GM23338 (cell line): Measurements from ENCODE around the gene GLCE.

ENCODE experiments used
- CTCF ChIP-seq, 2 experiments: fragments of 200-600 bp in 1 of 2; sonication (generic) in 1 of 2; conservative IDR thresholded peaks; 2 replicates each; pipeline versions ENCODE4 v1.5.1 to v1.6.1; 2016 to 2017; ENCODE audit warnings: antibody characterized with exemption in 2 of 2, low read depth in 2 of 2, mild to moderate bottlenecking in 2 of 2, moderate library complexity in 1 of 2
- ETS1 ChIP-seq: IDR thresholded peaks from 2 replicates; pipeline ENCODE4 v1.6.1; 2016; ENCODE audit warnings: antibody characterized with exemption
- EZH2 ChIP-seq: fragments of 200-600 bp; sonication (generic); IDR thresholded peaks from one replicate; pipeline ENCODE4 v1.8.0; 2017; ENCODE audit warnings: antibody characterized with exemption, mild to moderate bottlenecking, low read depth; ENCODE audit not compliant: unreplicated experiment
- POLR2AphosphoS5 ChIP-seq: IDR thresholded peaks from 2 replicates; pipeline ENCODE4 v1.6.1; 2016; ENCODE audit warnings: antibody characterized with exemption, low read depth

- TF ChIP-seq CTCF (conservative IDR thresholded peaks at IDR 0.05; ENCODE audit: low read depth in 2 of 2), result no peak
- no peak for TF ChIP-seq EZH2
- no peak for TF ChIP-seq POLR2AphosphoS5
- no peak for TF ChIP-seq ETS1
Measured at GRCh38 chr15:69181424-69181823, 21.0 kb downstream of the GLCE start.
